HepG2 (cell line): Measurements from ENCODE around the gene CLCC1.

Experiments used
- ARID2 ChIP-seq: sonication (generic); formaldehyde crosslinking; IDR thresholded peaks from 2 replicates; pipeline ENCODE4 v1.8.1; 2022; ENCODE audit warnings: mild to moderate bottlenecking, missing genetic modification reagents, borderline replicate concordance
- JUN ChIP-seq: sonication (generic); formaldehyde crosslinking; IDR thresholded peaks from 2 replicates; pipeline ENCODE4 v1.4.0; 2020; ENCODE audit warnings: mild to moderate bottlenecking, missing genetic modification reagents
- JUNB ChIP-seq: sonication (generic); formaldehyde crosslinking; IDR thresholded peaks from 2 replicates; pipeline ENCODE4 v1.8.0; 2022; ENCODE audit warnings: missing genetic modification reagents, mild to moderate bottlenecking, borderline replicate concordance
- KAT8 ChIP-seq: IDR thresholded peaks from 2 replicates; pipeline ENCODE4 v1.6.1; 2016; ENCODE audit warnings: missing genetic modification reagents, missing compliant biosample characterization
- SMARCE1 ChIP-seq: fragments of 450-650 bp; IDR thresholded peaks from 2 replicates; pipeline ENCODE4 v1.6.1; 2017; ENCODE audit warnings: borderline replicate concordance
- XRCC5 ChIP-seq: fragments of 200-400 bp; formaldehyde crosslinking; optimal IDR thresholded peaks from 2 replicates; pipeline ENCODE3; 2017; ENCODE audit warnings: mild to moderate bottlenecking, low read length
- ZNF17 ChIP-seq: sonication (generic); formaldehyde crosslinking; IDR thresholded peaks from 2 replicates; pipeline ENCODE4 v1.5.0; 2020; ENCODE audit warnings: mild to moderate bottlenecking, missing genetic modification reagents
- ZNF644 ChIP-seq: IDR thresholded peaks from 2 replicates; pipeline ENCODE4 v1.6.1; 2016; ENCODE audit warnings: low read depth
- ZNF670 ChIP-seq: sonication (generic); formaldehyde crosslinking; IDR thresholded peaks from 2 replicates; pipeline ENCODE4 v1.8.0; 2022; ENCODE audit warnings: mild to moderate bottlenecking, missing genetic modification reagents, borderline replicate concordance
- TF ChIP-seq, protein P1 (sequence below): sonication (generic); formaldehyde crosslinking; IDR thresholded peaks from 2 replicates; pipeline ENCODE4 v1.4.0; 2020; ENCODE audit warnings: missing genetic modification reagents
- TF ChIP-seq, protein P2 (sequence below): sonication (generic); formaldehyde crosslinking; IDR thresholded peaks from 2 replicates; pipeline ENCODE4 v1.4.0; 2020; ENCODE audit warnings: mild to moderate bottlenecking, low read depth, missing genetic modification reagents
- TF ChIP-seq, protein P3 (sequence below): sonication (generic); formaldehyde crosslinking; IDR thresholded peaks from 2 replicates; pipeline ENCODE4 v1.5.0; 2020; ENCODE audit warnings: mild to moderate bottlenecking, missing genetic modification reagents, moderate library complexity

DNA sequence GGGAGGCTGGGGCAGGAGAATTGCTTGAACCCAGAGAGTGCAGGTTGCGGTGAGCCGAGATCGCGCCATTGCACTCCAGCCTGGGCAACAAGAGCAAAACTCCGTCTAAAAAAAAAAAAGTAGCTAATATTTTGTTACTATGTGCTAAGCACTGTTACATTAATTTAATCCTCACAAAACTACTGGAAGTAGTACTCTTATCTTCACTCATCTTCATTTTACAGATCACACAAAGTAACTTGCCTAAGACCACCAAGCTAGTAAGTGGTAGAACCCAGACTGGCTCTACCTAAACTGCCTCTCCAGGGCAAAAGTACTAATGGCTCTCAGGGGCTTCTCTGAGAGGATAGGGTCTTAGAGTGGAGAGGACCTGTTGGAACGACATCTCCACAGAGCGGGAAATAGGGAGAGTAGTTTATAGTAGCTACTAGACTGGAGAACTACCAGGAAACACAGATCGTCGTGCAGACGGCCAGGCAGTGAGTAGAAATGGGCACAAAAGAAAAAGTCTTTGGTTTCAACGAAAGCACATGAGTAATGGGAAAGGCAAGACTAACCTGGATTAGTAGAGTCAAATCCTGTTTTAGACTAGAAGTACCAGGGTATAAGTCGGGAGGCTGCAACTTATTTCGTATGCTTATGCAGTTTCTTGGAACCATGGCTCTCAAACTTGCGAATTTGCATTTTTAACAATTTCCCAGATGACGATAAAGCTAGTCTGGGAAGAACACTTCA, 1.4 kb downstream of the CLCC1 start:
- TF ChIP-seq, protein P1, sequence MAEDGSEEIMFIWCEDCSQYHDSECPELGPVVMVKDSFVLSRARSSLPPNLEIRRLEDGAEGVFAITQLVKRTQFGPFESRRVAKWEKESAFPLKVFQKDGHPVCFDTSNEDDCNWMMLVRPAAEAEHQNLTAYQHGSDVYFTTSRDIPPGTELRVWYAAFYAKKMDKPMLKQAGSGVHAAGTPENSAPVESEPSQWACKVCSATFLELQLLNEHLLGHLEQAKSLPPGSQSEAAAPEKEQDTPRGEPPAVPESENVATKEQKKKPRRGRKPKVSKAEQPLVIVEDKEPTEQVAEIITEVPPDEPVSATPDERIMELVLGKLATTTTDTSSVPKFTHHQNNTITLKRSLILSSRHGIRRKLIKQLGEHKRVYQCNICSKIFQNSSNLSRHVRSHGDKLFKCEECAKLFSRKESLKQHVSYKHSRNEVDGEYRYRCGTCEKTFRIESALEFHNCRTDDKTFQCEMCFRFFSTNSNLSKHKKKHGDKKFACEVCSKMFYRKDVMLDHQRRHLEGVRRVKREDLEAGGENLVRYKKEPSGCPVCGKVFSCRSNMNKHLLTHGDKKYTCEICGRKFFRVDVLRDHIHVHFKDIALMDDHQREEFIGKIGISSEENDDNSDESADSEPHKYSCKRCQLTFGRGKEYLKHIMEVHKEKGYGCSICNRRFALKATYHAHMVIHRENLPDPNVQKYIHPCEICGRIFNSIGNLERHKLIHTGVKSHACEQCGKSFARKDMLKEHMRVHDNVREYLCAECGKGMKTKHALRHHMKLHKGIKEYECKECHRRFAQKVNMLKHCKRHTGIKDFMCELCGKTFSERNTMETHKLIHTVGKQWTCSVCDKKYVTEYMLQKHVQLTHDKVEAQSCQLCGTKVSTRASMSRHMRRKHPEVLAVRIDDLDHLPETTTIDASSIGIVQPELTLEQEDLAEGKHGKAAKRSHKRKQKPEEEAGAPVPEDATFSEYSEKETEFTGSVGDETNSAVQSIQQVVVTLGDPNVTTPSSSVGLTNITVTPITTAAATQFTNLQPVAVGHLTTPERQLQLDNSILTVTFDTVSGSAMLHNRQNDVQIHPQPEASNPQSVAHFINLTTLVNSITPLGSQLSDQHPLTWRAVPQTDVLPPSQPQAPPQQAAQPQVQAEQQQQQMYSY = no peak
- TF ChIP-seq, protein P2, sequence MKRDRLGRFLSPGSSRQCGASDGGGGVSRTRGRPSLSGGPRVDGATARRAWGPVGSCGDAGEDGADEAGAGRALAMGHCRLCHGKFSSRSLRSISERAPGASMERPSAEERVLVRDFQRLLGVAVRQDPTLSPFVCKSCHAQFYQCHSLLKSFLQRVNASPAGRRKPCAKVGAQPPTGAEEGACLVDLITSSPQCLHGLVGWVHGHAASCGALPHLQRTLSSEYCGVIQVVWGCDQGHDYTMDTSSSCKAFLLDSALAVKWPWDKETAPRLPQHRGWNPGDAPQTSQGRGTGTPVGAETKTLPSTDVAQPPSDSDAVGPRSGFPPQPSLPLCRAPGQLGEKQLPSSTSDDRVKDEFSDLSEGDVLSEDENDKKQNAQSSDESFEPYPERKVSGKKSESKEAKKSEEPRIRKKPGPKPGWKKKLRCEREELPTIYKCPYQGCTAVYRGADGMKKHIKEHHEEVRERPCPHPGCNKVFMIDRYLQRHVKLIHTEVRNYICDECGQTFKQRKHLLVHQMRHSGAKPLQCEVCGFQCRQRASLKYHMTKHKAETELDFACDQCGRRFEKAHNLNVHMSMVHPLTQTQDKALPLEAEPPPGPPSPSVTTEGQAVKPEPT (CRISPR knock-in tag) = no peak
- TF ChIP-seq, protein P3, sequence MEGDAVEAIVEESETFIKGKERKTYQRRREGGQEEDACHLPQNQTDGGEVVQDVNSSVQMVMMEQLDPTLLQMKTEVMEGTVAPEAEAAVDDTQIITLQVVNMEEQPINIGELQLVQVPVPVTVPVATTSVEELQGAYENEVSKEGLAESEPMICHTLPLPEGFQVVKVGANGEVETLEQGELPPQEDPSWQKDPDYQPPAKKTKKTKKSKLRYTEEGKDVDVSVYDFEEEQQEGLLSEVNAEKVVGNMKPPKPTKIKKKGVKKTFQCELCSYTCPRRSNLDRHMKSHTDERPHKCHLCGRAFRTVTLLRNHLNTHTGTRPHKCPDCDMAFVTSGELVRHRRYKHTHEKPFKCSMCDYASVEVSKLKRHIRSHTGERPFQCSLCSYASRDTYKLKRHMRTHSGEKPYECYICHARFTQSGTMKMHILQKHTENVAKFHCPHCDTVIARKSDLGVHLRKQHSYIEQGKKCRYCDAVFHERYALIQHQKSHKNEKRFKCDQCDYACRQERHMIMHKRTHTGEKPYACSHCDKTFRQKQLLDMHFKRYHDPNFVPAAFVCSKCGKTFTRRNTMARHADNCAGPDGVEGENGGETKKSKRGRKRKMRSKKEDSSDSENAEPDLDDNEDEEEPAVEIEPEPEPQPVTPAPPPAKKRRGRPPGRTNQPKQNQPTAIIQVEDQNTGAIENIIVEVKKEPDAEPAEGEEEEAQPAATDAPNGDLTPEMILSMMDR (CRISPR knock-in tag) = no peak
- TF ChIP-seq ZNF644 (CRISPR knock-in tag) (no peak), KAT8 (CRISPR knock-in tag) (no peak), SMARCE1 (no peak), ZNF17 (CRISPR knock-in tag) (no peak), JUNB (CRISPR knock-in tag) (no peak), ARID2 (CRISPR knock-in tag) (no peak), JUN (CRISPR knock-in tag) (no peak), ZNF670 (CRISPR knock-in tag) (no peak), XRCC5 (no peak)
